RWPE1 (cell line): ENCODE measurements around the gene USP34.

Source experiments
- CTCF ChIA-PET: fragments of 350-600 bp; sonication (Branson Sonifier 250); formaldehyde crosslinking; extraction: SDS; loops from one replicate; lab custom pipeline; 2021; lab: Yijun Ruan, JAX
- POLR2A ChIA-PET: fragments of 400-600 bp; formaldehyde crosslinking; extraction: SDS; loops from one replicate; lab custom pipeline; 2020; ENCODE audit warnings: antibody characterized with exemption; ENCODE audit not compliant: low non-redundant PET; lab: Yijun Ruan, JAX
- DNase-seq: peaks from one replicate; pipeline ENCODE4 v3.0.0; 2012; ENCODE audit warnings: low spot score
- H3K27ac ChIP-seq: fragments of 450-650 bp; 2 replicates; pipeline ENCODE4 v1.5.1; 2017
- CTCF ChIP-seq: fragments of 450-650 bp; conservative IDR thresholded peaks from 2 replicates; pipeline ENCODE4 v1.5.1; 2017; ENCODE audit warnings: low read depth, mild to moderate bottlenecking

The USP34 gene

GRCh38 chr2:61145990-61146389 is 324.9 kb downstream of the USP34 start:
- CTCF ChIA-PET: interaction anchor here (0.5 kb wide), 1 partner anchor 307 kb away, joined by 3 read pairs; no protein-coding TSS in a partner anchor
- H3K27ac ChIP-seq: no peak overlapping the region
- POLR2A ChIA-PET: no interaction called here
- no peak for TF ChIP-seq CTCF
- no peak for DNase-seq

GRCh38 chr2:61144697-61145268 is 326.1 kb downstream of the USP34 start:
- TF ChIP-seq CTCF: no peak
- POLR2A ChIA-PET: interaction anchor here (0.5 to 0.6 kb wide), 2 partner anchors 33 to 371 kb away, joined by 3 read pairs; no protein-coding TSS in a partner anchor
- peak; percentile 99 for DNase-seq
- peak overlapping the region; percentile 79 for H3K27ac ChIP-seq
- CTCF ChIA-PET: no interaction called here

DNA sequence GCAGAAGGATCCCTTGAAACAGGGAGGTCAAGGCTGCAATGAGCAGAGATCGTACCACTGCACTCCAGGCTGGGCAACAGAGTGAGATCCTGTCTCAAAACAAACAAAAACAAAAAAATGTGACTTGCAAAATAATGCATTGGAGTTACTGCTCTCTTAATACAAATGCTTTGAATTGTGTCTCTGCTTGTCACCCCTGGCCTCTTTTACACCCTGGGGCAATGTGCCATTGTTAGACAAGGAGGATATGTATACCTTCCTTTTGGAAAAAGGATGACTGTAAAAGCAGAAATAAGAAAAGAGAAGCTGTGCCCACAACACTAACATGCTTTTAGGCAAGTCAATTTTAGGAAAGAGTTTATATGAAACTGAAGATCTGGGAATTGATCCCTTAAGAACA is 329.7 kb downstream of the USP34 start:
- no peak overlapping the region for H3K27ac ChIP-seq
- no peak for TF ChIP-seq CTCF
- ChIA-PET CTCF (no interaction called here), POLR2A (no interaction called here)
- DNase-seq: no peak

DNA sequence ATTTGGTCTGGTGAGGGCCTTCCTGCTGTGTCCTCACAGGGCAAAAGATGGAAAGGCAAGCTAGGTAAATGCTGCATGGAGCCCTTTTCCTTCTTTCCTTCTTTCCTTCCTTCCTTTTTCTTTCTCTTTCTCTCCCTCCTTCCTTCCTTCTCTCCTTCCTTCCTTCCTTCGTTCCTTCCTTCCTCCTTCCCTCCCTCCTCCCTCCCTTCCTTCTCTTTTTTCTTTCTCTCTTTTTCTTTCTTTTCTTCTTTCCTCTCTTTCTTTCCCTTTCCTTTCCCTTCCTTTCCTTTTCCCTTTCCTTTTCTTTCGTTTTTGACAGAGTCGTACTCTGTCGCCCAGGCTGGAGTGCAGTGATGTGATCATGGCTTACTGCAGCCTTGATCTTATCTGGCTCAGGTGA is 332.0 kb downstream of the USP34 start:
- ChIA-PET CTCF (no interaction called here), POLR2A (no interaction called here)
- no peak for DNase-seq
- no peak overlapping the region for H3K27ac ChIP-seq
- TF ChIP-seq CTCF: no peak
